HG03520 (cell line): Measurements from ENCODE around the gene PDE4D.
A peak's percentile ranks its signal among the peaks of the same experiment; 100 is the strongest.
"Not testable (repeated sequence)": the region's sequence is repeated elsewhere in the genome, so short reads cannot be mapped to it uniquely, and the experiment has no call there.

Experiments used
- ATAC-seq: cut with Tn5 transposase; IDR thresholded peaks from one replicate; pipeline ENCODE4 v1.9.1; 2021; ENCODE audit warnings: mild to moderate bottlenecking, moderate library complexity; ENCODE audit not compliant: unreplicated experiment

PDE4D gene

DNA sequence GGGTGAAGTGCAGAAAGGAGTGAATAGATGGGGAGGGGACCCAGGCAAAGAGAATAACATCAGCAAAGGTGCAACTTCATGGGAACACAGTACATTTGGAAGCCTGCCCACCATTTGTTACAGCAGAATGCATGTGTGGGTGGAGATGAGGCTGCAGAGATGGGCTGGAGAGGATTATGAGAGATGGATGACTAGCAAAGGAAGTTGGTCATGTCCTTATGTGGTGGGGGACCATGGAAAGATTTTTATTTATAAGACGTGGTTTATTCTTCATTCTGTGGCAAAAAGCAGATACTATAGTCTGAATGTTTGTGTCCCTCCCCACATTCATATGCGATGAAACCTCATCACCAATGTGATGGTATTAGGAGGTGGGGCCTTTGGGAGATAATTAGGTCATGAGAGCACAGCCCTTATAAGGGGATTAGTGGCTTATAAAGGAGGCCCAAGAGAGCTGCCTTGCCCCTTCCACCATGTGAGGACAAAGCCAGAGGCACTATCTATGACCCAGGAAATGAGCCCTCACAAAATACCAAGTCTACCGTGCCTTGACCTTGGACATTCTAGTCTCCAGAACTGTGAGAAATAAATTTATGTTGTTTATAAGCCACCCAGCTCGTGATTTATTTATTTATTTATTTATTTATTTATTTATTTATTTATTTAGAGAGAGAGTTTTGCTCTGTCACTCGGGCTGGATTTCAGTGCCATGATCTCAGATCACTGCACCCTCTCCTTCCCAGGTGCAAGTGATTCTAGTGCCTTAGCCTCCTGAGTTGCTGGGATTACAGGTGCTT is 827.0 kb downstream of the PDE4D start:
- no peak for ATAC-seq

GRCh38 chr5:59065554-59065953 is 828.0 kb downstream of the PDE4D start:
- no peak for ATAC-seq

- ATAC-seq: no peak
Observed at GRCh38 chr5:59064293-59064692, 829.2 kb downstream of the PDE4D start.

DNA sequence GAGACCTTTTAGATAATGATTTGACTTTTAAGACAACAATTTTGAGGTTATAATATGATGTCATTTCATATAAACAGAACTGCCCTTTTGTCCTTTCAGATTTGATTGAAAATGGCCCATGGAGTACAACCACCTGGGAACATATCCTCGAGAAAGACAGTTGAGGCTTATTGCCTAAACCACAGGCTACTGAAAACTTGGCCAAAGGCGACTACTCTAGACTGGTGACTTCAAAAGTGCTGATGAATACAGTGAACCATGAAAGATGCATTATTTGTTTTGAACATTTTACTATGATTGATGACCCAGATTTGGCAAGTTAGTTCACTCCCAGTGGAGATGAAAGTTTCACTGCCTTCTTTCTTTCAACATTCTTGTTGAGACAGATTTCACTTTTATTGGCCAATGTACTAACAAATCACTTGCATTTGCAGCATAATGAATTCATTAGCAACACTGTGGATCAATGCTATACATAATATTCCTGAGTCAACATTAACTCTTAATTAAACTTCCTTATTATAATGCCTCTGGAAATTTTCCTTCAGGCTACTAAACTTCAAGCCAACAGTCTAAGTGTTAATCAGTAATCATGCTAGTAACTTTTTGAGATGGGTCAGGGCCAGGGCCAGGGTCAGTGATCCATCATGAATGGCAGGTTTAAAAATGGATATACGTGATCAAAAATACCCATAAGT is 830.4 kb downstream of the PDE4D start:
- ATAC-seq: no peak

- ATAC-seq: no peak
Observed at GRCh38 chr5:59061377-59061776, 832.1 kb downstream of the PDE4D start.

DNA sequence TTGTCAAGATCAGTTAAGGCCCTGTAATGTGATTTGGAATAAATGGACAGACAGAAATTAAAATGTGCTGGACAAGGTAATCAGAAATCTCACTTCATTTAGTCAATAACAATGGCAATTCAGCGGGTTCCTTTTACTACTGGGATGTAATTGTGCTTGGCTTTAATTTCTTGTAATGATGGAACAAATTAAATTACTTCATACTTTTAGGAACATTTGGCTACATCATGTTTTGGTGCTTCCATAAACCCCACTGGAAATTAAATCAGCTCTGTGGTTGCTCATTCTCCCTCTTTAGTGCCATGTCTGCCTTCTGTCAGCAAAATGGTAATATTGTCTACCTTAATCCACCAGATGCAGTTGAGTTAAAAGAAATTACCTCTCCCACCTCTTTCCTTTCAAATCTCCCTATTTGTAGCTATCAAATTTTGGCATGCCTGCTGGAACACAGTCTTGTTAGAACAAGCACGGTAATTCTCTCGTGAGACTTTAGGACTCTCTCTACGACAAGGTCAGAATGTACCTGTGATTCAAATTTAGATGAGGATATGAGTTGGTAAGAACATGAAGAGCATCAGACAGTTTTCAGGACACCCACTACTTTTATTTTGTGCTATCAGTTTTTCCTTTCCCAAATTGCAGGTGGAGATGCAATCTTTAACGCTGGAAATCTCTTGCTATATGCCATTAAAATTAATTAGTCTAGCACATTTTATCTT is 834.4 kb downstream of the PDE4D start:
- no peak for ATAC-seq

- ATAC-seq: no peak
Observed at GRCh38 chr5:59058237-59058636, 835.3 kb downstream of the PDE4D start.

- not testable (repeated sequence) for ATAC-seq
Observed at GRCh38 chr5:59056599-59056998, 836.9 kb downstream of the PDE4D start.

DNA sequence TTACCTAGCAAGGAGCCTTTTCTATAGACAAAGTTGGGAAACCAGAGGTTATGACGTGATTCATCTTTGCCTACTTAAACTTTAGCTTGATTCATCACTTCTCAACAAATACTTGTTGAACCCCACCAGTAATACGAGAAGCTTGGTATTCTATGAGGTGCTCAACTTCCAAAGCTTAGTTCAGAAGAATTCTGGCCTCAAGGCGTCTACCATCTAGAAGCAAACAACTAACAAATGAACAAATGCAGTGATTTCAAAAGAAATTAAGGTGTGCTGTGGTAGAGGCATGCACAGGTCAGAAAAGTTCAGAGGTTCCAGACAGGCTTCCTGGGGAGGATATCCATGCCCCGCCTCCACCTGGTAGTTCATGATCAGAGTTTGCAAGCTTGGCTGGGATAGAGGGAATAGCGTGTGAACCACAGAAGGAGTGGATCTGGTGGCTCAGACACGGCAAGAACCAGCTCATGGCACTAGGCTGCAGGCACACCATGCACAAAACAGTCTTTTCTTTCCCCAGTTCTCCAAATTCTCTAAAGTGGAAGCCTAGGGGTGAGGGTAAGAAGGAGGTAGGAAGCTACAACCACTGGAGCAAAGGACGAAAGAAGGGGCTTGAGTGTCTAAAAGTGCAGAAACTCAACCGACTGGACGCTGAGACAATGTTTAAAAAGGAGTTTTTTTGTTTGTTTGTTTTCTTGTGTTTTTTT is 837.6 kb downstream of the PDE4D start:
- no peak for ATAC-seq

DNA sequence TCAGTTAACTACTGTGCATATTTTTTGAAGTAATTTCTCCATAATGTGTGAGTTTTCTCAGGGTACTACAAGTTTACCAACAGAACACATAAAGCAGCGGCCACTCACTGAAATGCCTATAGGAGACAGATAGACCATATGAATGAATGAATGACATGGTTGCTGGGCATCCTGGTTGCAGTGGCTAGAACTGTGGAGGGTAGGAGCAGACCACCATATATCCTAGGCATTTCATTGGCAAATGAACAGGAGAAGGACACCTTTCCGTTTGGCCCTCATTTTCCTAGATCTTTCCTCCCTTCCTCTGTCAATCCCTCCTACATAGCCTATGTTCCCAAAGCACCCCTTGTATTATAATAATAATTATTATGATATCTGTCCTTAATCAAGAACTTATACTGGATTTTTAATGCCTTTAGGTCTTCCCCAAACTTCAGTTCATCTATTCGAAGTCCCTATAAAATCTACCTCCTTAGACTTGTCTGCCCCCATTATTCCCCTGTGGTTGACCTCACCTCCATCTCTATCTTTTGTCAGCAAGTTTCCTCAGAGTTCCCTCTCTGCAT is 838.5 kb downstream of the PDE4D start:
- no peak for ATAC-seq

GRCh38 chr5:59051951-59052350 is 841.6 kb downstream of the PDE4D start:
- ATAC-seq: no peak

DNA sequence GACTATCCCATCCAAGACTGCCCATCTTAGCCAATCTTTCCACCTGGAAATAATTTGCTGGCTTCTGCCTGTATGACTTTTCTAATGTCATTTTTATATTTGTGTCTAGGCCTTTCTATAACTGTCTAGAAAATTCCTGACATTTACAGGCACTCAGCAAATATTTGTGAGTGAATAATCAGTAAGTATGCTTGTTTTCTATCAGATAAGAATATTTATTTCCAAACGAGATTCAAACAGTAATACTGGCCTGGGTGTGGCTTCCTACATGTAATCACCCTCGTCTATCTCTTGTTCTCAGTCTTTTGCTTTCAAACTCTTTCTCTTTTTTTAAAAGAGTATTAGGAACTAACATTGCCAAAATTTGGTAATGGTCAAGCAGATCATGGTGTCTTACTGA is 844.4 kb downstream of the PDE4D start:
- no peak for ATAC-seq

- ATAC-seq: no peak
Observed at GRCh38 chr5:59042201-59043055, 851.1 kb downstream of the PDE4D start.

GRCh38 chr5:59041355-59041754 is 852.2 kb downstream of the PDE4D start:
- no peak for ATAC-seq

DNA sequence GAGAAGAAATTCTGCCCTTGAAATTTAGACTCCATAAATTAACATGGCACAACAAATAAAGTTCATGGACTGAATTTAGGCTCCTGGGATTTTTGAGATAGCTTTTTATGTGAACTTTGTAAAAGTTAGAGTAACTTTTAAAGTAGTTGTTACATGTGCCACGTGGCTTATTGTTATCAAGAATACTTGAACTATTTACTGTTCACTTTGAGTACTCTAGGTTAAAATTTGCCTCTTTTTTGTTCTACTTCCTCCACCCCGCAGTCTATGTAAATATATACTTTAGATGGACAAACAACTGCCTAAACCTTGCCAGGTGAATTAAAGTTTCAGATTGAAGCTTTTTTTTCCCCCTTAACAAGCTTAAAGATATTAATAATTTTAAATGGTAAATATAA is 852.7 kb downstream of the PDE4D start:
- no peak for ATAC-seq

DNA sequence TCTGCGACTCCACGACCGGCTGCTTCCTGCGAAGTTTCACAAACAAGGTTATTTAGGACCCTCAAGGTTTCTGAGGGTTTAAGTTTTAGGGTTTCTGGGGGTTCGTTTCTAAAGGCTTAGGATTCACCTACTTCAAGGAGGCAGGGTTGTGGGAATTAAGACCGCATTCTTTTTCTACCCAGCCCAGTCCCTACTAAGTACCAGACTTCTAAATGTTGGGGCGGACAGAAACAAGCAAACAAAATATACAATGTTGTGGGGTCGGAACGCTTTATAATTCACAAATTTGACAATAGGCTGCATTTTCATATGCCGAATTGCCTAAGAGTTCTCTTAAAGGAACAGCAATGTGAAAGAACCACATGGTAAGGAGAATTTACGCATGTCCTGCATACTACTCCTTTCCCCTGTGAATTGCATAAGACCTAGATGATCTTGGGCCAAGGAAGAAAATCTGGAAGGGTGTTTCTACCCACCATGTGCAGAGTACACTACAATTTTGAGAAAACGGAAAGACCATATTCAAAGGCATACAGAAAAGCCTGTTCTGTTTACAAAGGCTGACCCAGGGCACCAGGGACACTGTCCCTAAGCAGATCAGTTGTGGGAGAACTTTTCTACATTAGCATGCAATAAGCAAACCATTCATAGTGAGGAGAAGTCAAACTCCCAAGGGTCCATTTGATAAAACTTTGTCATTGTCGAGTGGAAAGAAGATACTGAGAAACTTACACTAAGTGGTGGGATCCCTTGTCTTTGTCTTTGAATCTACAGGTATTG is 853.3 kb downstream of the PDE4D start:
- ATAC-seq: no peak

DNA sequence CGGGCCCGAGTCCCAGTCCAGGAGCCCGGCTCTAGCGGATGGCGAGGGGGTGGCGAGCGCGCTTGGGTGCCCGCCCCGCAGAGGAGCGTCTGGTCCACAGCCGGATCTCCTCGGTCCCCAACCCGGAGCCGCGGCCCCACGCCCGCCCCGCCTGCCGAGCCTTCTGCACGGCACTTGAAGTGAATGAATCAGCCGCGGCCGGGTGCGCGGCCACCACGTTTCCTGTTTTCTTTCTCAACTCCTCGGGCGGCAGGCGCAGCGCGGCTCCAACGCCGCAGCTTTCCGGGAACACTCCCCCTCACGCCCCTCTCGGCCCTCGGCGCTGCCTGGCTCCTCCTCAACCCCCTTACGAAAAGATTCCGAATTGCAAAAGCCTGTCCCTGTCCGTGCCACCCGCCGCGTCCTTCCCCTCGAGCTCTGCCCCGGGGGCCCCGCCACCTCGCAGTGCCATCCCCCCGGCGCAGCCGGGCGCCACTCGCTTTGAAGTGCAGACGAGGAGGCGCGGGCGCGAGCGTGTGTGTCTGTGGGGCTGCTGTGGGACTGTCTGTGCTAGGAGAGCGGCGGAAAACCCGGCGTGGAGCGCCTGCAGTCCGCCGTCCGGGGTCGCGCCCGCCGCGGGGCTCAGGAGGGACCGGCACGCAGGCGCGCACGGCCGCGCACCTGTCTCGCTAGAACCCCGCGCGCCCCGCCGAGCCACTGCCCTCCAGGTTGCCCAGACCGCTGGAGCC is 854.1 kb downstream of the PDE4D start:
- ATAC-seq: peak; percentile 55

GRCh38 chr5:59038798-59039295 is 854.7 kb downstream of the PDE4D start:
- ATAC-seq: peak; percentile 39
